SKM-1 (cell line): ENCODE data around the gene PLEKHA7.
"Not testable (repeated sequence)": the region's sequence is repeated elsewhere in the genome, so short reads cannot be mapped to it uniquely, and the experiment has no call there.

ENCODE experiments used
- DNase-seq: peaks from one replicate; lab custom pipeline; 2025; ENCODE audit not compliant: unreplicated experiment; lab: John Stamatoyannopoulos, UW

Gene PLEKHA7

GRCh38 chr11:16912692-16913111, 101.5 kb downstream of the PLEKHA7 start:
- no peak for DNase-seq

- no peak for DNase-seq
These were observed 102.6 kb downstream of the PLEKHA7 start for GRCh38 chr11:16911658-16912057.

GRCh38 chr11:16911186-16911585, 103.0 kb downstream of the PLEKHA7 start:
- DNase-seq = no peak

GRCh38 chr11:16909359-16910035, 104.7 kb downstream of the PLEKHA7 start:
- no peak for DNase-seq

GRCh38 chr11:16905375-16905774, 108.8 kb downstream of the PLEKHA7 start:
- no peak for DNase-seq

- DNase-seq = not testable (repeated sequence)
These were observed 109.5 kb downstream of the PLEKHA7 start for GRCh38 chr11:16904761-16905160.

- no peak for DNase-seq
These were observed 111.3 kb downstream of the PLEKHA7 start for GRCh38 chr11:16902781-16903378.

- no peak for DNase-seq
These were observed 112.0 kb downstream of the PLEKHA7 start for GRCh38 chr11:16902182-16902581.

GRCh38 chr11:16900491-16900890, 113.7 kb downstream of the PLEKHA7 start:
- DNase-seq = no peak

GRCh38 chr11:16899708-16900303, 114.4 kb downstream of the PLEKHA7 start:
- DNase-seq = no peak

- DNase-seq = no peak
These were observed 115.8 kb downstream of the PLEKHA7 start for GRCh38 chr11:16898274-16898985.

- DNase-seq = no peak
These were observed 116.6 kb downstream of the PLEKHA7 start for GRCh38 chr11:16897470-16898061.

GRCh38 chr11:16896729-16897469, 117.3 kb downstream of the PLEKHA7 start:
- no peak for DNase-seq

- DNase-seq = no peak
These were observed 118.9 kb downstream of the PLEKHA7 start for GRCh38 chr11:16895306-16895705.

GRCh38 chr11:16893456-16894066, 120.7 kb downstream of the PLEKHA7 start:
- DNase-seq = no peak

- no peak for DNase-seq
These were observed 122.2 kb downstream of the PLEKHA7 start for GRCh38 chr11:16891964-16892363.

GRCh38 chr11:16891165-16891564, 123.0 kb downstream of the PLEKHA7 start:
- no peak for DNase-seq

- no peak for DNase-seq
These were observed 123.8 kb downstream of the PLEKHA7 start for GRCh38 chr11:16890442-16890841.

- no peak for DNase-seq
These were observed 124.3 kb downstream of the PLEKHA7 start for GRCh38 chr11:16889905-16890304.

GRCh38 chr11:16889010-16889409, 125.2 kb downstream of the PLEKHA7 start:
- DNase-seq = not testable (repeated sequence)
